NCI-H2196 (cell line): ENCODE measurements around the gene MGAT5.

ENCODE experiments used
- DNase-seq: peaks from one replicate; lab custom pipeline; 2025; ENCODE audit not compliant: unreplicated experiment; lab: John Stamatoyannopoulos, UW

The MGAT5 gene

GRCh38 chr2:134325696-134326095 is 71.8 kb downstream of the MGAT5 start:
- DNase-seq = no peak

GRCh38 chr2:134327367-134327766 is 73.5 kb downstream of the MGAT5 start:
- no peak for DNase-seq

GRCh38 chr2:134331081-134331480 is 77.2 kb downstream of the MGAT5 start:
- no peak for DNase-seq

- DNase-seq = no peak
Observed at GRCh38 chr2:134333646-134334189, 79.8 kb downstream of the MGAT5 start.

GRCh38 chr2:134334542-134335353 is 80.9 kb downstream of the MGAT5 start:
- no peak for DNase-seq

- DNase-seq = no peak
Observed at GRCh38 chr2:134335601-134336000, 81.7 kb downstream of the MGAT5 start.

GRCh38 chr2:134336352-134336751 is 82.5 kb downstream of the MGAT5 start:
- no peak for DNase-seq

- no peak for DNase-seq
Observed at GRCh38 chr2:134336921-134337320, 83.0 kb downstream of the MGAT5 start.

- no peak for DNase-seq
Observed at GRCh38 chr2:134337631-134338030, 83.8 kb downstream of the MGAT5 start.

- DNase-seq = no peak
Observed at GRCh38 chr2:134338208-134338607, 84.3 kb downstream of the MGAT5 start.

- no peak for DNase-seq
Observed at GRCh38 chr2:134341476-134341875, 87.6 kb downstream of the MGAT5 start.

- DNase-seq = no peak
Observed at GRCh38 chr2:134344954-134345697, 91.3 kb downstream of the MGAT5 start.

GRCh38 chr2:134346141-134346540 is 92.3 kb downstream of the MGAT5 start:
- no peak for DNase-seq

GRCh38 chr2:134347756-134348155 is 93.9 kb downstream of the MGAT5 start:
- no peak for DNase-seq

- no peak for DNase-seq
Observed at GRCh38 chr2:134348239-134348638, 94.4 kb downstream of the MGAT5 start.

GRCh38 chr2:134348760-134349159 is 94.9 kb downstream of the MGAT5 start:
- no peak for DNase-seq

GRCh38 chr2:134351016-134351415 is 97.1 kb downstream of the MGAT5 start:
- DNase-seq = no peak

- no peak for DNase-seq
Observed at GRCh38 chr2:134351899-134352298, 98.0 kb downstream of the MGAT5 start.

- no peak for DNase-seq
Observed at GRCh38 chr2:134352844-134353243, 99.0 kb downstream of the MGAT5 start.

- no peak for DNase-seq
Observed at GRCh38 chr2:134354611-134355010, 100.7 kb downstream of the MGAT5 start.

- no peak for DNase-seq
Observed at GRCh38 chr2:134357814-134358213, 103.9 kb downstream of the MGAT5 start.
